Adrenal gland (tissue), 5 donors: Measurements from ENCODE around the gene UGT1A6.

ENCODE experiments used
- CTCF ChIP-seq, 6 experiments: fragments of 450-650 bp in 4 of 6; fragments of 200-600 bp in 2 of 6; sonication (generic) in 1 of 6; IDR thresholded peaks; 1 replicate in 5 of 6; 2 replicates in 1 of 6; pipeline versions ENCODE4 v1.5.1 to v1.8.0; 2016 to 2021; ENCODE audit warnings: antibody characterized with exemption in 6 of 6, mild to moderate bottlenecking in 2 of 6, moderate library complexity in 1 of 6
- POLR2A ChIP-seq, 2 donors: fragments of 450-650 bp; IDR thresholded peaks; one replicate each; pipeline ENCODE4 v1.6.1; 2017; ENCODE audit warnings: antibody characterized with exemption in 2 of 2, mild to moderate bottlenecking in 2 of 2, moderate library complexity in 1 of 2
- donor health status: DM: no; HTN: no; CAD: no.

GRCh38 chr2:233688341-233688740 lies 4.3 kb upstream of the UGT1A6 start:
- TF ChIP-seq CTCF (IDR thresholded peaks at IDR 0.05) (no peak), POLR2A (IDR thresholded peaks at IDR 0.05) (no peak)
